Left lung (tissue), 10 donors: ENCODE results near the gene STXBP1. TPM values are rescaled to one million over a fixed set of nuclear protein-coding genes. Genes with fewer than 3 reads are reported as not detected.
"Not testable (repeated sequence)": the region's sequence is repeated elsewhere in the genome, so short reads cannot be mapped to it uniquely, and the experiment has no call there.

Experiments used
- ATAC-seq: fragments of 200-7000 bp; cut with Tn5 transposase; one replicate; pipeline ENCODE4 v1.9.1; 2020; ENCODE audit warnings: moderate library complexity
- DNase-seq, 4 donors: peaks; one replicate each; pipeline ENCODE4 v3.0.0-alpha.2; 2013 to 2020
- H3K27ac ChIP-seq, 2 donors: fragments of 200-600 bp; sonication (generic) in 1 of 2; one replicate each; pipeline versions ENCODE4 v1.5.0 to v1.8.0; 2020 to 2021
- H3K27me3 ChIP-seq, 2 donors: fragments of 200-600 bp; sonication (generic) in 1 of 2; one replicate each; pipeline versions ENCODE4 v1.5.0 to v1.8.0; 2020 to 2021
- H3K36me3 ChIP-seq, 2 donors: fragments of 200-600 bp; sonication (generic) in 1 of 2; one replicate each; pipeline versions ENCODE4 v1.5.0 to v1.8.0; 2020 to 2021
- H3K4me1 ChIP-seq, 2 donors: fragments of 200-600 bp; one replicate each; pipeline ENCODE4 v1.8.0; 2021
- H3K4me3 ChIP-seq, 2 donors: fragments of 200-600 bp; sonication (generic) in 1 of 2; one replicate each; pipeline versions ENCODE4 v1.5.0 to v1.8.0; 2020 to 2021; ENCODE audit warnings: mild to moderate bottlenecking in 1 of 2
- H3K9me3 ChIP-seq, 2 donors: fragments of 200-600 bp; sonication (generic) in 1 of 2; one replicate each; pipeline versions ENCODE4 v1.5.0 to v1.8.0; 2020 to 2021
- CTCF ChIP-seq, 2 donors: fragments of 200-600 bp; sonication (generic) in 1 of 2; IDR thresholded peaks; one replicate each; pipeline versions ENCODE4 v1.5.0 to v1.8.0; 2021; ENCODE audit warnings: antibody characterized with exemption in 2 of 2
- intact Hi-C, 2 donors: fragments of 100-400 bp; cut with DNase I; formaldehyde crosslinking; loops; one replicate each; pipeline versions ENCODE4 v1.11.2 to v1.14.2; 2022
- polyA plus RNA-seq, 6 donors: library from polyadenylated mRNA; unstranded; fragments of 120-200 nt; gene quantifications; one replicate each; pipeline ENCODE4 v1.2.1, GENCODE V29; 2013; ENCODE audit not compliant: insufficient read length in 6 of 6
- total RNA-seq, 2 donors: library from RNA; stranded (reverse); fragmentation: NEBNext Ultra II Directional; extraction: Animal tissue kit (Norgen Biotek cat#: 25700); gene quantifications; one replicate each; pipeline ENCODE4 v1.2.1, GENCODE V29; 2021
- donor health status: DM: no; HTN: yes; CAD: no.
- donor health status: DM: no; HTN: no; CAD: no.

Gene STXBP1
- total and polyA plus RNA-seq, 8 donors: 40.7 to 76.7 (median 48.8) TPM

- H3K4me3 ChIP-seq: no peak overlapping the region
- no peak for DNase-seq
- H3K27ac ChIP-seq: no peak overlapping the region
- H3K4me1 ChIP-seq: peaks cover 31 to 93% of the 10 kb centered on the region in 2 donors
- no peak for TF ChIP-seq CTCF (IDR thresholded peaks at IDR 0.05)
- H3K36me3 ChIP-seq: no peaks in the 10 kb centered on the region
- H3K9me3 ChIP-seq: no peaks in the 10 kb centered on the region
- no peaks in the 10 kb centered on the region for H3K27me3 ChIP-seq
- ATAC-seq: no peak
- intact Hi-C loops: loop anchor here in 1 of 2 donors (10.0 kb wide), 1 partner anchor 51 kb away; no protein-coding TSS in a partner anchor
These were observed 36.0 kb upstream of the STXBP1 start for GRCh38 chr9:127575875-127576778.

- not testable (repeated sequence) for H3K9me3 ChIP-seq, H3K4me3 ChIP-seq, DNase-seq, H3K36me3 ChIP-seq, H3K27ac ChIP-seq, ATAC-seq, H3K27me3 ChIP-seq
- intact Hi-C loops: loop anchor here in 1 of 2 donors (10.0 kb wide), 1 partner anchor 52 kb away; no protein-coding TSS in a partner anchor
- peaks cover 31 to 91% of the 10 kb centered on the region in 2 donors for H3K4me1 ChIP-seq
These were observed 34.9 kb upstream of the STXBP1 start for GRCh38 chr9:127577194-127577593.

GRCh38 chr9:127578627-127578951 is 33.5 kb upstream of the STXBP1 start:
- no peak for DNase-seq
- intact Hi-C loops: loop anchor here in 1 of 2 donors (10.0 kb wide), 1 partner anchor 54 kb away; no protein-coding TSS in a partner anchor
- peak overlapping the region; percentile 86 to 93 for H3K27ac ChIP-seq
- no peaks in the 10 kb centered on the region for H3K36me3 ChIP-seq
- no peak for ATAC-seq
- peaks cover 28 to 83% of the 10 kb centered on the region in 2 donors for H3K4me1 ChIP-seq
- H3K27me3 ChIP-seq: no peaks in the 10 kb centered on the region
- no peak for TF ChIP-seq CTCF (IDR thresholded peaks at IDR 0.05)
- peak overlapping the region in 1 of 2 donors; percentile 41 for H3K4me3 ChIP-seq
- no peaks in the 10 kb centered on the region for H3K9me3 ChIP-seq

- ATAC-seq: peak; percentile 90
- peak in 1 of 2 donors; percentile 29 for TF ChIP-seq CTCF (IDR thresholded peaks at IDR 0.05)
- DNase-seq: peak in 3 of 4 donors; percentile 72 to 95 (median 94)
- H3K4me3 ChIP-seq: peak overlapping the region; percentile 17 to 41
- H3K27me3 ChIP-seq: no peaks in the 10 kb centered on the region
- H3K36me3 ChIP-seq: no peaks in the 10 kb centered on the region
- H3K27ac ChIP-seq: peak overlapping the region; percentile 86 to 93
- peaks cover 27 to 83% of the 10 kb centered on the region in 2 donors for H3K4me1 ChIP-seq
- intact Hi-C loops: loop anchor here in 1 of 2 donors (10.0 kb wide), 1 partner anchor 54 kb away; no protein-coding TSS in a partner anchor
- H3K9me3 ChIP-seq: no peaks in the 10 kb centered on the region
These were observed 32.9 kb upstream of the STXBP1 start for GRCh38 chr9:127578952-127579853.

- peak overlapping the region in 1 of 2 donors; percentile 41 for H3K4me3 ChIP-seq
- ATAC-seq (no peak), DNase-seq (no peak)
- peak overlapping the region in 1 of 2 donors; percentile 93 for H3K27ac ChIP-seq
- no peaks in the 10 kb centered on the region for H3K27me3 ChIP-seq
- intact Hi-C loops: no loop called here
- peaks cover 19 to 81% of the 10 kb centered on the region in 2 donors for H3K4me1 ChIP-seq
- no peak for TF ChIP-seq CTCF (IDR thresholded peaks at IDR 0.05)
- H3K9me3 ChIP-seq: no peaks in the 10 kb centered on the region
- no peaks in the 10 kb centered on the region for H3K36me3 ChIP-seq
These were observed 31.7 kb upstream of the STXBP1 start for GRCh38 chr9:127580366-127580765.
